K562 (cell line): ENCODE data around the gene IFNA14. TPM values are rescaled to one million over a fixed set of nuclear protein-coding genes. Genes with fewer than 3 reads are reported as not detected.

Experiments used
- ATAC-seq: fragments of 200-7000 bp; cut with Tn5 transposase; 3 replicates; pipeline ENCODE4 v1.9.1; 2020; ENCODE audit warnings: moderate library complexity
- BruUV-seq: library from RNA; stranded (reverse); fragments of 400-500 nt; replicated peaks from 2 replicates; lab custom pipeline; 2021; lab: Mats Ljungman, UMichigan
- CTCF ChIA-PET: fragments of 300-600 bp; formaldehyde crosslinking; extraction: SDS; loops from one replicate; lab custom pipeline; 2021; ENCODE audit warnings: low intra/inter-chr PET ratio; lab: Yijun Ruan, JAX
- POLR2A ChIA-PET: fragments of 300-600, 350-650 bp; sonication (Branson Sonifier 250); formaldehyde crosslinking; extraction: SDS; loops from one replicate; lab custom pipeline; 2021; ENCODE audit warnings: antibody characterized with exemption, inconsistent platforms; lab: Yijun Ruan, JAX
- DNase-seq, 4 experiments: peaks; one replicate each; pipeline versions ENCODE4 v3.0.0 to v3.0.0-alpha.2; 2011 to 2018; ENCODE audit warnings: low spot score in 3 of 4, mixed read lengths in 3 of 4; ENCODE audit errors: extremely low read depth in 1 of 4
- FAIRE-seq: peaks from 2 replicates; lab custom pipeline; 2011; peaks lifted over from hg19 to GRCh38; lab: Jason Lieb, UNC
- H2AFZ ChIP-seq: 2 replicates; pipeline ENCODE4 v1.6.0; 2011; ENCODE audit warnings: low read depth, low read length, control low read depth, inconsistent platforms
- H3K27ac ChIP-seq: fragments of 200-600 bp; 3 replicates; pipeline ENCODE4 v1.8.0; 2011; ENCODE audit warnings: low read depth, mild to moderate bottlenecking, control low read depth, inconsistent platforms, low read length, moderate library complexity, mixed read lengths; ENCODE audit errors: extremely low read depth
- H3K27me3 ChIP-seq, 2 experiments: fragments of 300-600 bp in 1 of 2; 2 replicates in 1 of 2; 3 replicates in 1 of 2; pipeline versions ENCODE4 v1.6.0 to v1.8.0; 2011; ENCODE audit warnings: inconsistent platforms in 2 of 2, low read length in 2 of 2, mild to moderate bottlenecking in 1 of 2, mixed read lengths in 1 of 2, moderate library complexity in 1 of 2; ENCODE audit not compliant: control insufficient read depth in 2 of 2, insufficient read depth in 2 of 2
- H3K36me3 ChIP-seq: fragments of 300-600 bp; 3 replicates; pipeline ENCODE4 v1.8.0; 2011; ENCODE audit warnings: mild to moderate bottlenecking, low read length, inconsistent platforms; ENCODE audit not compliant: control insufficient read depth, insufficient read depth
- H3K4me1 ChIP-seq, 2 experiments: fragments of 200-600 bp in 1 of 2; replicated peaks in 1 of 2; 2 replicates in 1 of 2; 3 replicates in 1 of 2; pipeline versions ENCODE4 v1.5.1 to v1.8.0; 2011; ENCODE audit warnings: inconsistent platforms in 2 of 2, low read length in 2 of 2, mild to moderate bottlenecking in 1 of 2, mixed read lengths in 1 of 2, moderate library complexity in 1 of 2; ENCODE audit not compliant: control insufficient read depth in 2 of 2, insufficient read depth in 2 of 2
- H3K4me2 ChIP-seq: 2 replicates; pipeline ENCODE4 v1.6.1; 2011; ENCODE audit warnings: low read length, control low read depth, inconsistent platforms, mixed read lengths; ENCODE audit not compliant: insufficient read depth
- H3K4me3 ChIP-seq: fragments of 200-600 bp; sonication (generic), shearing (Covaris generic); 2 replicates; pipeline ENCODE4 v1.5.1; 2016; ENCODE audit warnings: control low read depth, inconsistent platforms
- H3K79me2 ChIP-seq: fragments of 200-600 bp; 3 replicates; pipeline ENCODE4 v1.8.0; 2011; ENCODE audit warnings: low read length, inconsistent platforms; ENCODE audit not compliant: control insufficient read depth, insufficient read depth
- H3K9ac ChIP-seq, 2 experiments: 2 replicates each; pipeline versions ENCODE4 v1.6.0 to v1.6.1; 2011; ENCODE audit warnings: low read depth in 2 of 2, low read length in 2 of 2, control low read depth in 1 of 2, inconsistent platforms in 1 of 2, mild to moderate bottlenecking in 1 of 2, mixed read lengths in 1 of 2; ENCODE audit not compliant: insufficient read depth in 1 of 2
- H3K9me1 ChIP-seq: one replicate; pipeline ENCODE4 v1.6.0; 2011; ENCODE audit warnings: inconsistent platforms, mild to moderate bottlenecking, low read length, moderate library complexity; ENCODE audit not compliant: control insufficient read depth, insufficient read depth
- H3K9me3 ChIP-seq: replicated peaks from 2 replicates; pipeline ENCODE4 v1.5.1; 2011; ENCODE audit warnings: low read depth, low read length, inconsistent platforms; ENCODE audit not compliant: control insufficient read depth, insufficient read depth
- H4K20me1 ChIP-seq: replicated peaks from 2 replicates; pipeline ENCODE4 v1.6.1; 2011; ENCODE audit warnings: low read length, inconsistent platforms, mixed read lengths; ENCODE audit not compliant: control insufficient read depth, insufficient read depth
- ARHGAP35 ChIP-seq: fragments of 450-650 bp; IDR thresholded peaks from 2 replicates; pipeline ENCODE4 v1.6.1; 2018; ENCODE audit not compliant: partially characterized antibody
- CBFB ChIP-seq: sonication (generic); formaldehyde crosslinking; IDR thresholded peaks from 2 replicates; pipeline ENCODE4 v1.4.0; 2020; ENCODE audit warnings: mild to moderate bottlenecking, missing genetic modification reagents
- CREM ChIP-seq: IDR thresholded peaks from 2 replicates; pipeline ENCODE4 v1.6.1; 2014; ENCODE audit warnings: antibody characterized with exemption, low read depth
- DDX20 ChIP-seq: fragments of 450-650 bp; IDR thresholded peaks from 2 replicates; pipeline ENCODE4 v1.6.1; 2016; ENCODE audit warnings: missing genetic modification characterization, low read depth, mild to moderate bottlenecking, missing compliant biosample characterization, moderate library complexity
- FOXP4 ChIP-seq: sonication (generic); formaldehyde crosslinking; IDR thresholded peaks from 2 replicates; pipeline ENCODE4 v1.8.0; 2022; ENCODE audit warnings: mild to moderate bottlenecking, missing genetic modification reagents, borderline replicate concordance
- HOXB6 ChIP-seq: fragments of 250-450 bp; sonication (Bioruptor Pico); IDR thresholded peaks from 2 replicates; pipeline ENCODE4 v1.5.1; 2022; ENCODE audit warnings: mild to moderate bottlenecking, borderline replicate concordance
- KAT2B ChIP-seq: IDR thresholded peaks from one replicate; pipeline ENCODE4 v1.6.1; 2012; ENCODE audit warnings: low read depth, mild to moderate bottlenecking, control low read depth, inconsistent platforms, low read length, moderate library complexity
- POU5F1 ChIP-seq: fragments of 150-350 bp; IDR thresholded peaks from 2 replicates; pipeline ENCODE4 v1.6.1; 2014; ENCODE audit warnings: borderline replicate concordance, low read length, low read depth, mild to moderate bottlenecking; ENCODE audit not compliant: partially characterized antibody
- RBM22 ChIP-seq: fragments of 200-400 bp; formaldehyde crosslinking; IDR thresholded peaks from 2 replicates; pipeline ENCODE4 v1.6.1; 2018; ENCODE audit warnings: low read length, low read depth; ENCODE audit not compliant: poor library complexity, severe bottlenecking
- RNF219 ChIP-seq: fragments of 250-450 bp; sonication (Bioruptor Pico); IDR thresholded peaks from 2 replicates; pipeline ENCODE4 v1.5.0; 2022; ENCODE audit warnings: mild to moderate bottlenecking
- SLC30A9 ChIP-seq: fragments of 250-450 bp; sonication (Bioruptor Pico); IDR thresholded peaks from 2 replicates; pipeline ENCODE4 v1.8.0; 2022; ENCODE audit warnings: mild to moderate bottlenecking, moderate library complexity
- SMAD2 ChIP-seq: fragments of 150-350 bp; IDR thresholded peaks from 2 replicates; pipeline ENCODE4 v1.6.1; 2014; ENCODE audit warnings: low read depth, mild to moderate bottlenecking, low read length
- SMAD3 ChIP-seq: fragments of 450-650 bp; formaldehyde crosslinking; conservative IDR thresholded peaks from 2 replicates; pipeline ENCODE4 v1.4.0; 2020; ENCODE audit warnings: mild to moderate bottlenecking
- THAP7 ChIP-seq: fragments of 250-450 bp; sonication (Bioruptor Pico); IDR thresholded peaks from 2 replicates; pipeline ENCODE4 v1.5.0; 2021
- USF1 ChIP-seq: sonication (generic); formaldehyde crosslinking; IDR thresholded peaks from 2 replicates; pipeline ENCODE4 v1.9.0; 2022; ENCODE audit warnings: mild to moderate bottlenecking, missing genetic modification reagents
- ZC3H8 ChIP-seq: fragments of 450-650 bp; IDR thresholded peaks from 2 replicates; pipeline ENCODE4 v1.6.1; 2017
- ZNF224 ChIP-seq: sonication (generic); formaldehyde crosslinking; IDR thresholded peaks from 2 replicates; pipeline ENCODE4 v1.8.0; 2022; ENCODE audit warnings: mild to moderate bottlenecking, missing genetic modification reagents
- ZNF384 ChIP-seq: IDR thresholded peaks from 2 replicates; pipeline ENCODE4 v1.6.1; 2012; ENCODE audit warnings: low read depth, low read length, improper control_type of control experiment
- WGBS: fragments of 100-300 bp; shearing (Covaris generic); methylation state at CpG from one replicate; pipeline ENCODE4 v1.1.6; 2016; ENCODE audit warnings: low coverage, mixed read lengths; ENCODE audit not compliant: insufficient coverage; ENCODE audit errors: missing lambda C conversion rate; 5-methylcytosine and 5-hydroxymethylcytosine counted together
- in situ Hi-C: fragments of 300-500 bp; cut with MboI; formaldehyde crosslinking; loops from 4 replicates; pipeline ENCODE4 v1.15.0; 2018; ENCODE audit warnings: inconsistent platforms, mixed read lengths
- intact Hi-C: fragments of 100-400 bp; cut with micrococcal nuclease; formaldehyde crosslinking; loops from 2 replicates; pipeline ENCODE4 v1.14.2; 2022
- polyA plus RNA-seq, 8 experiments: library from polyadenylated mRNA; depleted of rRNA in 4 of 8; stranded (reverse) in 5 of 8; unstranded in 3 of 8; fragments of >200 nt; fragmentation: Nextera tagmentation in 2 of 8; fragmentation: Illumina TruSeq in 1 of 8; extraction: Ambion mirVana in 2 of 8; extraction: Trizol in 1 of 8; gene quantifications; 2 replicates each; pipeline versions ENCODE4 v1.2.1 to v1.2.3, GENCODE V29; 2011 to 2014; ENCODE audit warnings: inconsistent platforms in 1 of 8, missing spikeins in 1 of 8
- total RNA-seq, 7 experiments: library from RNA; depleted of rRNA in 6 of 7; stranded (reverse); fragments of >200 nt in 6 of 7; fragmentation: Illumina TruSeq in 2 of 7; extraction: Trizol in 2 of 7; gene quantifications; 2 replicates each; pipeline versions ENCODE4 v1.2.1 to v1.2.3, GENCODE V29; 2011 to 2021; ENCODE audit warnings: low replicate concordance in 1 of 7

Gene IFNA14
- total and polyA plus RNA-seq, 9 of the 15 experiments (the other 6 are each of a cell fraction or from before 2014, with no cell fraction given), result not detected

DNA sequence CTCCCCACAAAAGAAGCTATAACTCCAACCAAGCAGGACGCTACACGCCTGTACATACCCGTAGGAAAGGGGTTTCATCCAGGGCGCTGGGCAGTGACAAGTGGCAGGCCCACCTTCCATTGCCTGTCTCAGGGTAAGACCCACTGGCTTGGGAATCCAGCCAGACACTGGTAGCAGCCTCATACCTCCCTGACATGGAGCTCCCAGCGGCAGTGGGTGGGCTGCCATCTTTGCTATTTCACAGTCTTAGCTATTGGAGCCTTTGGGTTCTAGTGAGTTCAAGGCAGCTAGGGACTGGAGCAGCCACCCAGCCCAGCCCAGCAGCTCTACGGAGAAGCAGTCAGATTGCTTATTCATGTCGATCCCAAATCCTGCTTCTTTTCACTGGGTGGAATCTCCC lies 29.5 kb downstream of the IFNA14 start:
- in situ Hi-C loops (no loop called here), intact Hi-C loops (no loop called here)
- BruUV-seq, result no TSS peak
- no peak overlapping the region for H3K27ac ChIP-seq
- no peaks in the 10 kb centered on the region for H3K36me3 ChIP-seq
- H2AFZ ChIP-seq, result no peak overlapping the region
- ChIA-PET POLR2A (no interaction called here), CTCF (no interaction called here)
- H3K9ac ChIP-seq, result no peak overlapping the region
- DNase-seq (no peak), ATAC-seq (no peak), FAIRE-seq (no peak)
- TF ChIP-seq DDX20 (tag) (no peak), SMAD3 (CRISPR knock-in tag) (no peak), KAT2B (no peak), CREM (no peak), HOXB6 (no peak), ZNF384 (no peak), FOXP4 (CRISPR knock-in tag) (no peak), CBFB (CRISPR knock-in tag) (no peak), ZNF224 (no peak), RBM22 (no peak), THAP7 (CRISPR knock-in tag) (no peak), POU5F1 (no peak), SMAD2 (no peak), SLC30A9 (no peak), ZC3H8 (no peak), ARHGAP35 (no peak), RNF219 (CRISPR knock-in tag) (no peak), USF1 (CRISPR knock-in tag) (no peak)
- no peaks in the 10 kb centered on the region for H3K9me1 ChIP-seq
- no peak overlapping the region for H3K4me2 ChIP-seq
- H4K20me1 ChIP-seq, result no peaks in the 10 kb centered on the region
- no peaks in the 10 kb centered on the region for H3K9me3 ChIP-seq
- H3K4me3 ChIP-seq, result no peak overlapping the region
- H3K4me1 ChIP-seq, result no peaks in the 10 kb centered on the region
- no CpG with 5 or more reads among the region's 7 CpGs for WGBS
- H3K79me2 ChIP-seq, result no peaks in the 10 kb centered on the region
- H3K27me3 ChIP-seq, result no peaks in the 10 kb centered on the region
